Stimulated activated CD8-positive, alpha-beta memory T cell treated with anti-CD3 and anti-CD28 coated beads, Interleukin-7, amount 100 ng/mL, for 4 hours (primary cell): Measurements from ENCODE around the gene ADAM19.
A peak's percentile ranks its signal among the peaks of the same experiment; 100 is the strongest.

ENCODE experiments used
- DNase-seq, 2 donors: peaks; one replicate each; pipeline ENCODE4 v3.0.0-alpha.2; 2020; ENCODE audit warnings: low read depth in 2 of 2

Gene ADAM19

DNA sequence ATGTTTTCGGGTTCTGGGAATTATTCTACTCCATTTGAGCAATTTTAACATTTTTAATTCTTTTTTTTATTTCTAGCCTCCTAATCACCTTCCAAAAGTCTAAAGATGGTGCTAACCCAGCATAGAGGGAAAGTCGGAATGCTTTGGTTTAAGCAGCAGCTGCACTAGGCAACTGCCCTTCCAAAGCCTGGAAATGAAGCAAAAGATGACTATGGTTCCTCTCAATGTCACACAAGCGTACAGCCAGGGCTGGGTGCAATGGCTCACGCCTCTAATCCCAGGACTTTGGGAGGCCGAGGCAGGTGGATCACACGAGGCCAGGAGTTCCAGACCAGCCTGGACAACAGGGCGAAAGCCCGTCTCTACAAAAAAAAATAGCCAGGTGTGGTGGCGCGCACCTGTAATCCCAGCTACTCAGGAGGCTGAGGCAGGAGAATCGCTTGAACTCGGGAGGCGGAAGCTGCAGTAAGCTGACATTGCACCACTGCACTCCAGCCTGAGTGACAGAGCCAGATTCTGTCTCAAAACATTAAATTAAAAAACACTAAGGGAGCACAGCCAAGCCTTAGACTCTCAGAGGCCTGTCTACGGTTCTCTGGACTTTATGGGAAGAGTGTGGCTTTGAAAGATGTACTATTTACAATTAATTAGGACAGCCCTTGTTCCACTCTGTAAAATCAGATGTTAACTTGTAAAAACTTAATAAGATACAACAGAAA, 33.1 kb downstream of the ADAM19 start:
- DNase-seq, result no peak

DNA sequence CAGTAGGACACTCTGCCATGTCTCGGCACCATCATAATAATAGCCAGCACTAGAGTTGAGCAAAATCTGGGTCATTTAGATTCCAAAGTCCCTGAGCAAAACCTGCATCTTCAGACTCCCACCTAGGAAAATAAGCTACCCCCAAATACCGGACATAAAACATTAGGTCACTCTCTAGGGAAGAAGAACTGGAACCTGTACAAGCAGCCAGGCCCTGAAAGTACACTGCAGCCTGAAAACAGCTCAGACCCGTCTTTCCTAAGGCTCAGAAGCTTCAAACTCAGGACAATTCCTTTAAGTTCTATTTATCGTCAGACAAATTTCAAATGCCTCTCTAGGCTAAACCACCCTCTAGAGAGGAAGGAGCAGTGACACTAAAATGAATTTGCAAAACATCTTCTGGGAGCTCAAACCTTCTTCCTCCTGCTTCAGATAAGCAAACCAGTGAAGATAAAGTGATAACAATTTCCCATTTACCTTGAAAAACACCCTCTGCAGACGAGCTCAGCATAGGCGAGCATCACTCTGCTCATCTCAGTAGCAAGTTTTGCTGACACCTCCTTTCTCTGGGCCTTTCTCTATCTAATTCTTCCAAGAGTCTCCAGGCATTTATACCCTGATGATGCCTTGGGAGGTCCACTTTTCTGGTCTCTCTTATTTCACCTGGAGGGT, 34.0 kb downstream of the ADAM19 start:
- no peak for DNase-seq

DNA sequence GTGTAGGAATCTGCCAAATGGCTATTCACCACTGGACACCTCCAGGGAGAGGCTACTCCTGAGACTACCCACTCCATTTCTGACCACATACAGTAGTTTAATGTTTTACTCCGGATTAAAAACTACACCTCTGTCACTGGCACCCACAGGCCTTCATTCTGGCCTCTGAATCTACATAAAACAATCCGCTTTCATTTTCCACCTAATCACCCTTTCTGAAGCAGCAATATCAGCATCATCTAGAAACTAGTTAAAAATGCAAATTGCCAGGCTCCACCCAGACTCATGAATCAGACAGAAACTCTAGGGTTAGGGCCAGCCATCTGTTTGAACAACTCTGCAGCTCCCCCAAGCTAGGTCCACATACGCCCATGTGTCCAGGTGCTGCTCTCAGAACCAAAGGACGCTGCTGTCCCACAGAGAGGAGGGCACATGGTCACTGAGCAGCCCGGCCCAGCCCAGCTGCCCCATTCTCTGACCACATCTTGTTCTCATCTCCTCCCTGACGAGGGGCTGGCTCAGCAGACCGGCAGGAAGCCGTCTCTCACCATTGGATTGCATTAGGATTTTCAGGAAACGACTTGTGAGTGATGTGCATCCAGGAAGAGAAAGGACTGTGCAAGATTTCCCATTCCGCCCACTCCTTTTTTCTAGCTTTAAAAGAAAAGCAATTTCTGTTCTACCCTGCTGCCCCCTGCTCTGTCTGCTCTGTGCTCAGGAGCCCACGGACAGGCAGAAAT, 34.7 kb downstream of the ADAM19 start:
- peak in 1 of 2 donors; percentile 2 for DNase-seq

DNA sequence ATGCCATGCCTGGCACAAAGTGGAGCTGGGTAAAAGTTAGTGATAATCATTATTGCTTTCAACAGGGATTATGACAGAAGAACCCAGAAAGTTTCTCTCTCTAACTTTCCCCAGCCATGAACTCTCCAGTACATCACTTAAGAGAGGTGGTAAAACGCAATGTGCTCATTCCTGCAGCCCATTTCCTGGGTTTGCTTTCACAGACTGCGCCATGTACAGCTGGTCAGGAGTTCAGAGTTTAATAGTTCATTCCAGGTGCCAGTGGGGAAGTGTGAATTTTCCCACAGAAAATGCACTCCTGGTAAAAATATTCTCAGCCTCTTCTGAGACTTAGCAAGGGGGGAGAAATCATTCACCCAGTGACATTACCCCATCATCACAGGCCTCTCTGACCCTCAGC, 35.5 kb downstream of the ADAM19 start:
- no peak for DNase-seq

DNA sequence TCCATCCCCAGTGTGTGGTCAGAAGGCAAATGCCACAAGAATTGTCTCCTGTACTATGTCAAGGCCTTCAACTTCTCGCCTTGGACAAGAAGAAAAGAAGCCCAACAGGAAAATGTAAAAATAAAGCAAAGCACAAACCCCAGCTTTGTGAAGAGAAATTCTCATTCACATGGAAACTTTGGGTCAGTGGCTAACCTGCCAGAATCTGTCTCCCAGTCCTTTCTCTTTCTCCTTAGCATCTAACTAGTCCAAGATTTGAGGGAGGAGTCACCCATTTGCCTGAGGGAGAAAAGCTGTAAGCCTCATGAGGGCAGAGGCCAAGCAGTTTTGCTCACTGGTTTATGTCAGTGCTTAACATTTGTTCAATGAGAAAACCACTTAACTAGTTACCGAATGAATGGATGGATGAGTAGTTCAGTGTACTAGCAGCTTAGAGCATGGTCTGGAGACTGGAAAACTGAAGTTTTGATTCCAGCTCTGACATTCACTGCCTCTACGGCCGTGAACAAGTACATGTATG, 36.0 kb downstream of the ADAM19 start:
- no peak for DNase-seq

DNA sequence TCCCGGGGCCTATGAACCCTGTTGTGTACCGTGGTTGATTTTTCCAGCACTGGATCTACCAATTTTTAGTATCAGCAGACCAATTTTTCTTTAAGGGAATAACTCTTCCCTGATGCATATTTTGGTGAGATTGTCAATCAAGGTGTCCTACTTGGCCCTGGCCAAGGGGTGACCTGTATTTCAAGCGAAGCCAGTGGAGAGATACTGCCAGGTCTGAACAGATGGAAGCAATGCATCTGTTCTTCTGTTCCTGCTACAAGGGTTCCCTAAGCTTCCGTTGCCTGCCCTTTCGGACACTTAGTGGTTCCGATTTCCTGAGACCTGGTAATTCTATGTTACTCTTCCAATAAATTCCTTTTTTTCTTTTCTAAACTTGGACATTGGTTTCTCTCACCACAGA, 37.3 kb downstream of the ADAM19 start:
- DNase-seq, result no peak

DNA sequence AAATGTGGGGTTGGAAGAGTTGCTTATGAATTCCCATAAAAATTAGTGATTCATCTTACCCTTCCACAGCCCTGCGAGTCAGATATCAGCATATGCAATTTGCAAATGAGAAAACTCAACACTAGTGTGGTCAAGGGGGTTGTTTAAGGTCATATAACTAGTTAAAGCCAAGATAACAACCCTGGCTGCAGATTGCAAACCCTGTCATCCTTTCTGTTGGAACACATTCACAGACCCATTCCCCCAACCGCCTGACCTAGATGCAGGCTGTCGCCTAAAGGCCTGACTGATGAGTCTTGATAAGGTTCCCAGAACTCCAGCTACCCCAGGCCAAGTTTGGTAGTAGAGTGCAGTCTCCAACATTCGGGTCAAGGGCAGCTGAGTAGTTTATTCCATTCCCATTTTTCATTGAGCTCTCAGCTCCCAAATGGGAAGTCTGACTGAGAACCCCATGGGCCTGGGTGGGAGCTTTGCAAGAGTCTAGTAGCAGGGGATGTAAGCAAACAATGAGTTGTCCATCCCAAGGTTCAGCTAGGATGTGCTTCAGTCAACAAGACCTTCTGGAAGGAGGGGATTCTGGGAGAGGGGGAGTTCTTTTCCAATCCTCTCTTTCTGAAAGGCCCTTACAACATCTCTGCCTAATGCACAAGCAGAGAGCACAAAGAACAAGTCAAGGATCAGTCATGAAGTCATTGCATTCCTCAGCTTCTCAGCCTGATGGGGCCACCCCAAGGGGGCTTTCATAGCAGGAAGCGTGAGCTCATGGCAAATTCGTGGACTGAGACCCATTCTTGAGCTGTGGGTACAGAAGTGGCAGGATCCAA, 40.3 kb downstream of the ADAM19 start:
- no peak for DNase-seq

DNA sequence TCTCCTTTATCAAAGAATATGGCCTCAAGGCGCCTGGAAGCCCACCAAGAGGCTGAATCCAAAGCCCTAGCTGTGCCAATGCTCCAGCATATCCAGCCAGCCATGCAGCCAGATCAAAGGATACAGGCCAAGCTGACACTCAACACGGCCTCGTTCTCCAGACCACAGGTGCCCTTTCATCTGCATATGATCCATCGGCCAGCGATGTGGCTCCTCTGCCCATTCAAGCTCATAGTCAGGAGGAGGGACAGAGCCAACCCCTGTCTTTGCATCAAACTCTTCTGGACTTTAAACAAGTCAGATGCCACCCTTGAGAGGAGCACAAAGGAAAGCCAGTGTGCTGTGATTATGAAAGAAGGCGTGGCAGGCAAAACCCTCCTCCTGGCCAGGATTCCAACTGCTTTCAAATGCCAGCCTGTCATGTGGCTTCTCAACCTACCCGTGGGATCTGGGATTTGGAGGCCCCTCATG, 42.5 kb downstream of the ADAM19 start:
- DNase-seq, result no peak

DNA sequence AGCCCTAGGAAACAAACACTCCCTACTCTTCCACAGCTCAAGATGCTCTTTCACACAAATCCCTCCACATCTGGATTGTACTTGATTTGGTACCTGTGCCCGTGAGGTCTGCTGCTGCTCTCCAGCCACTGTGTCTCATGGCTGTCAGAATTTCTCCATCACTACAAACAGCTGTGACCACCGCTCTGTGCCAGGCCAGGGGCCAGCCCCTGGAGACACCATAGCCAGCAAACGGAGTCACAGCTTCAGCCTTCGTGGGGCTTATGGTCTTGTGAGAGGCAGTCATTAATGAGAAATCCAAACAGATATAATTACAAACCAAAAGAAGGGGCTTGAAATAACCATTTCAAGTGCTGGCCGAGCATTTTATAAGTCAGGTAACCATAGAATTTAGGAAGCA, 43.6 kb downstream of the ADAM19 start:
- DNase-seq, result no peak

DNA sequence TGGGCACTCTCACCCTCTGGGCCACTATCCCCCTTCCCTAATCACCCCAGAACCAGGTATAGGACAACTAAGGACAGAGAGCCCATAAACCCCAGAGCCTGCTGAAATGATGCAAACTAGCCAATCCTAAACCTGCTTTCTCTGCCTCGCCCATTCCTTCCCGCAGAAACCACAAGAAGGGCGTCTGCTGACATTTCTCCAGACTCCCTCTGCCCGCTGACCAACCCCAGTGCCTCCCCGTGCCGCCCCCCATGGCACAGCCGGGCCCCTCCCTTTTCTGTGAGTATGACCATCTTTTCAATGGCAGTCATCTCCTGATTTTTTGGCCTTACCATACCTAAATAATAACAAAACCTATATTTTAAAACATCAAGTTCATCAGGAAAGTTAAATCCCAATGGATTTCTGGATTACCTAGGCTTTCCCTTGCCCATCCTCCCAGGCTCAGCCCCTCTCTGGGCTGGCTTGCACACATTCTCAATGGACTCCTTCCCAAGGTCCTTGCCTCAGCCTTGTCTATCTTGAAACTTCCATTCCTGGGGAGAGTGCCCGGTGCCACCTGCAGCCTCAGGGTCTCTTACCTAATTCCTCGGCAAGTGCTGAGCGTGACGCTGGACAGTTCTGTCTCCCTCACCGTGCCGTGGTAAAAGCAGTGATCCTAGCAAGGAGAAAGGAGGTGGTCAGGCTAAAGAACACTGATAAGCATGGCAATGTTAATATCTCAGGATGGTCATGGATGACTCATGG, 45.2 kb downstream of the ADAM19 start:
- no peak for DNase-seq

DNA sequence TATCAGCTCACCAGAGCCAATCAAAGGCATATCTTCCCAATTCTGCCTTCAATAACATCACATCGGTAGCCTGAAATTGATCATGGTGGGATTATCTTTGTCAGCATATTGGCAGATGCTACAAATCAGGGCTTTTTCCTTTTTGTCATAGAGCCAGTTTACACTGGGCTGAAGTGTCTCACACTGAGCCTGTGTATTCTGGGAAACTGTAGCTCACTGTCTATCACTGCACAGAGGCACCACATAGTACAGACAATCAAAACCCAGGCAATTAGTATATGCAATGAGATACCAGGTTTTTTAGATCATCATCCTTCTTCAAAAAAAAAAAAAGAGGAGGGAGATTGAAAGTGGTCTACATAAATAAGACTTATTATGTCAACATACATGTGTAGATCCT, 46.6 kb downstream of the ADAM19 start:
- DNase-seq, result no peak

DNA sequence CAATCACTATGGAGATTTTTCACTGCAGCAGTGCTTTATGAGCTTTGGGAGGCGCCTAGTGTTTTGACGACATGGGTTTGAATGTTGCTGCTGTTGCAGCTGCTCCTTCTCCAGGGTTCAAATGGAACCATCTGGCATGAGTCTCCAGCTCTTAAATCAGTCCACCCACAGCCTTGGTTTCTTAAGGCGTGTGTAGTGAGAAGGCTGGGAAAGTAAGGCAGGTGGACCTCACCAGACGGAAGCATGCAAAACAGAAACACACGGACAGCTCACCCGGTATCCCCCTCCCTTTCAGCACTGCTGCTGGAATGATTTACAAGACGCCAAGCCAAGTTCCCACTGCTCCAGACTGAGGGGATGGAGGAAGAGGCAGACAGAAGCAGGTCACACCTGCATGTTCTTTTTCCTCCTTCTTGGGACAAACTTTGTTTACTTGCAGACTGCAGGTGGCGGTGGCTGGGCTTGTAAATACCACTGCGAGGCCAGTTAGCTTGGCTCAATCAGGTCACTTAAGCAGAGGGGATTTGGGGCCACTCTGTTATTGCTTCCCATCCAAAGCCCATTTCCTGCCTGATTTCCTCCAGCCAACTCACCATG, 47.4 kb downstream of the ADAM19 start:
- no peak for DNase-seq

DNA sequence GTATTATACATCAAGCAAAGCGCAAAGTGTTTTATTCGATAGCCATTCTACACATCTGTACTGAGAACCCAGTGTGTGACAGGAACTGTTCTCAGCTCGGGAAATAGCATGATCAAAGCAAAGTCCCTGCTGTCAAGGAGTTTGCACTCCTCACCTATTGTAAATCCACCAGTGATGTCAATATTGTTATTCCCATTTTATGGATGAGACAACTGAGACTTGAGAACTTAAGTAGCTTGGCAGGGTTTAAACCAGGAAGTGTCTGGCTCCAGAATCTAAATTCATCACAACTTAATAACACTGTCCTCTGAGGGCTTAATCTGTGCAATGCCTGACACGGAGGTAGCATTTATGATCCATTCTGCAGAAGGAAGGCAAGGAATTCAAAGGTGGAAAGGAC, 50.7 kb downstream of the ADAM19 start:
- no peak for DNase-seq

DNA sequence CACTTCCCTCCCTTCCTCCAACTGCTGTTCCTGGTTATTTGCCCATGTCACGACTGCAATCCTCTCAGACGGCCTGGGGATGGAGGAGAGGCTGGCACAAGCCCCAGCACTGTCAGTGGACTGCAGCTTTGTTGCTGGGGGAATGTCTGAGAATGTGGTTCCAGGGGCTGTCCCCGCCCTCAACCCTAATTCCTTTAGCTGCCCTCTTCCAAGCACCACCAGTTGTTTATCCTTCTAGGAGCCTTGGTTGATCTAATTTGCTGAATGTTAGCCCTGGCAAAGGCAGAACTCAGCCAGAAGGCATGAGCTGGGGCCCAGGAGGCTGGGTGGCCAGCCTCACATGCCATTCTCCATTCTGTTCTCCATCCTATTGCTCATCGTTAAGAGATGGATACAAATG, 51.6 kb downstream of the ADAM19 start:
- no peak for DNase-seq

DNA sequence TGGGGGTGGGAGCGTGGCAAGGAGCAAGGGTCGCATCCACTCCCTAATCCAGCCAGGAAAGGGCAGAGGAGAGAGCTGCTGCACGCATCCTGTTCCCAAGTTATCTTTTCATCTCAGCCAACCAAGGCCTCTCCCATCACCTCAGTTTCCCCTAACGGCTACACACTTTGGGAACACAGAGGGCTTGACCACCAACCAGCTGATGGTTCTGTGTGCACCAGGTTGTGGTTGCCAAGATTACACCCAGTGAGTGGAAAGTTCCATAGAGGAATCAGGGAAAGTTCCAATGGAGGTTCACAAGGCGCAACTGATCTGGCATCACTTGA, 53.9 kb downstream of the ADAM19 start:
- DNase-seq, result no peak

DNA sequence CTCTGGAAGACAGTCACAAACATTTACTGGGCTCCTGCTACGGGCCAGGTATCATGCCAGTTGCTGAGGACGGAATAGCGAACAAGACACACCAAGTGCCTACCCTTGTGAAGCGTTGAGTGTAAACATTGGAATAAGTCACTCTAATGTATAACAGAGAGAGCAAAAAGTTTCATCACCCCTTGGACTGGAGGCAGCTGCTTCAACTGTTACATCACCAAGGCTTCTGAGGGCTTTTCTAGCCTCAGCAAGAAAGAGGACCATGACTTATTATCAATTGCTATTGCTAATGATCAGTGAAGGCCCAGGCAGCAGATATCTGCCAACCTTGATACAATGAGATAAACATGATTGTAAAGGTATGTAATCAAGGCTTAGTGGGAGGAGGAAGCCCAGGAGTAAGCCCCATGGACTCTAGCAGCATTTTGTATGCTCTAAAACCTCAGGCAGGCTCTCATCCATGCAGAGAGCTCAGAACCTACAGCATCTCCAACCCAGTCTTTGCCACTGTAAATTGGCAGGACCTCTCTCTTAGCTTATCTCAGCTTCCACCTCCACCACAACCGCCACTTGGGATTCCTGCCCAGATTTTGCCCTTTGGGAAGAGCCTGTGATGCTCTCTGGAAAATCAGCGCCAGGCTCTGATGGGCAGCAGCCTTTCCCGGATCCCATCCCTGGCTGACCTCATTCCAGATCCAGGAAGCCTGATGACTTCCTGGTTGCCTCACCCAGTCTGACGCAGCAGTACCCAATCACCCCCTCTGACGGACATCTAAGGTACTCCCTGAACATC, 54.5 kb downstream of the ADAM19 start:
- DNase-seq, result no peak

DNA sequence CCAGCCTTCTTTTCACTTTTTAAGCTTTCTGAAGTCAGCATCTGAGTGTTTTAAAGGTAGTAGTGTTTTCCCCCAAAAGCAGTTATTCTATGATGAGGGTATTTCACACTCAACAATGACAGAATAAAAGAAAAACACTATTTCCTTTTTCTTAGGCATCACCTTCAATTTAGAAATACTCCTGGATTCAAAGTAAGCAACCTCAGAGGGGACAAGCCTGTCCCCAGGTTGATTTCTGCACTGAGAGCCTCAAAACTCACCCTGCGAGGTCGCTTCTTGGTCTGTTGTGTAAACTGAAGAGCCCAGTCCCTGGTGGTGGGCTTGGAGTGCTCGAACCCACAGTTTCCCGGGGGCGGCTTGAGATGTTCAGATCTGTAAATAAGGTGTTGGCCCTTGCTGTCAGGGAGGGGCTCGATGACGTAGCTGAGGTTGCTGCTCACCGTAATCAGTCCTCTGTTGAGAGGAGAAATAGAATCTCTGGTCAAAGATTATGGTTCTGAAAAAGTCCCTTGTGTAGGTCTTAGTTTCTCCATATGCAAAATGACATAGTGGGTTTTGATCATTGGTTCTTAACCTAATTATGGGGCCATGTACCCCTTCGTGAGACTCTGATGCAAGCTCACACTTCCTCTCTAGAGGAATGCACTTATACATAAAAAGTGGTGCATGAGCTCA, 55.9 kb downstream of the ADAM19 start:
- DNase-seq, result no peak

DNA sequence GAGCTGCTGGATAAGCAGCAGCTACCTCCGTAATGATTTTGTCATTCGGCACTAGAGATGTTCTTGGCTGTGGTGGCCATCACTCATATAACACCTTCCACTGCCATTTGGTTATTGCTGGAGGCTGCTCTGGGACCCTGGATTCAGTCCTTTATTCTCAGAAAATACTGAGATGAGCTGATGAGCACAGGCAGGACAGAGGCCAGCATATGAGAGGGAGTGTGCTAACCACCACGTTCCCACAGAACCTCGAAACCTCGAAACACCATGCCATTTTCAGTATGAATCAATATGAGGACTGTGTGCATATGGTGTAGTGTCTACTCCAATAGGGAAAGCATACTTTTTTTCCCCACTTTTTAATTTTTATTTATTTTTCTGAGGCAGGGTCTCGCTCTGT, 56.6 kb downstream of the ADAM19 start:
- no peak for DNase-seq

DNA sequence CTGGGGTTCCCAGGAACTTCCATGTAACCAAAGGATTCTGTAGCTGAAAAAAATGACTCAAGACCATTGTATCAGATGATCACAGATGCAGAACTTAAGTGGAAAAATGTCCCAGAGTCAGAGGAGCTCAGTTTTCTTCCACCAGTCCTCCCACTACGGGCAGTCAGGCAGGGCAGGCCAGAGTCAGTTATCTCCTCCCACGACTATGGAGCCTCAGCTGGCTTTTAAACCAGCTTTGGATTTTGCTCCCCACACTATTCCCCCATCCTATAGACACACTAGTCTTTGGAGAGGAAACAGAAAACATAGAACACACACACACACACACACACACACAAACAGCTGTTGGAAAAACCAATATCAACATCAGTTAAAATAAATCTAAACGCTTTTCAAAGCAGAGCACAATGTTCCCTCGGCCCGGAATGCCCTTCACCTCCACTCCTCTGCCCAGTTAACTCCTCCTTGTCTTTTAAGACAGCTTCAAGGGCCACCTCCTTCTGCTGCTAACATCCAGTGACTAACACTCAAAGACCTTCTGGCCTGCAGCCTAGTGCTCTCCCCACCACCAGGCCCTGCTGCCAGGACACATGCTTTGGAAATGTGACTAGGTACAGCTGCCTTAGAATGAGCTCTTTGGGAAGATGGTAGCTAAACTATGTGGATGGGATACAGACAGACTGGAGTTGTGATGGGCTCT, 58.8 kb downstream of the ADAM19 start:
- DNase-seq, result no peak
